Liver (tissue), 9 donors: ENCODE measurements around the gene ARHGAP21. TPM values are rescaled to one million over a fixed set of nuclear protein-coding genes. Genes with fewer than 3 reads are reported as not detected.

Source experiments
- DNase-seq: peaks from one replicate; pipeline ENCODE4 v3.0.0-alpha.2; 2017; ENCODE audit warnings: low spot score
- H3K27ac ChIP-seq, 2 donors: one replicate each; pipeline ENCODE4 v1.7.0; 2013; ENCODE audit warnings: inconsistent platforms in 2 of 2, low read length in 2 of 2, control low read depth in 1 of 2, low read depth in 1 of 2, mild to moderate bottlenecking in 1 of 2
- H3K27me3 ChIP-seq, 4 donors: one replicate each; pipeline versions ENCODE4 v1.6.1 to v1.7.0; 2013; ENCODE audit warnings: low read length in 3 of 4, inconsistent platforms in 1 of 4, mild to moderate bottlenecking in 1 of 4, moderate library complexity in 1 of 4; ENCODE audit not compliant: control insufficient read depth in 4 of 4, insufficient read depth in 4 of 4
- H3K36me3 ChIP-seq, 4 donors: one replicate each; pipeline versions ENCODE4 v1.6.1 to v1.7.0; 2013; ENCODE audit warnings: low read length in 3 of 4, mild to moderate bottlenecking in 3 of 4, low read depth in 1 of 4, moderate library complexity in 1 of 4; ENCODE audit not compliant: control insufficient read depth in 4 of 4, insufficient read depth in 3 of 4
- H3K4me1 ChIP-seq, 4 donors: one replicate each; pipeline versions ENCODE4 v1.6.1 to v1.7.0; 2013; ENCODE audit warnings: low read length in 3 of 4, mild to moderate bottlenecking in 3 of 4, moderate library complexity in 1 of 4; ENCODE audit not compliant: control insufficient read depth in 4 of 4, insufficient read depth in 4 of 4
- H3K4me3 ChIP-seq, 3 donors: one replicate each; pipeline versions ENCODE4 v1.6.1 to v1.7.0; 2013; ENCODE audit warnings: low read length in 3 of 3, control low read depth in 1 of 3, low read depth in 1 of 3, mild to moderate bottlenecking in 1 of 3
- H3K9ac ChIP-seq, 2 donors: one replicate each; pipeline ENCODE4 v1.7.0; 2013; ENCODE audit warnings: low read length in 2 of 2, mild to moderate bottlenecking in 2 of 2, moderate library complexity in 2 of 2, control low read depth in 1 of 2, low read depth in 1 of 2
- H3K9me3 ChIP-seq, 4 donors: one replicate each; pipeline versions ENCODE4 v1.6.1 to v1.7.0; 2013; ENCODE audit warnings: low read length in 3 of 4; ENCODE audit not compliant: control insufficient read depth in 4 of 4
- ATF3 ChIP-seq: IDR thresholded peaks from 2 replicates; pipeline ENCODE4 v1.6.1; 2016; ENCODE audit warnings: antibody characterized with exemption
- EGR1 ChIP-seq, 2 donors: IDR thresholded peaks; 2 replicates each; pipeline ENCODE4 v1.6.1; 2016 to 2018; ENCODE audit warnings: antibody characterized with exemption in 2 of 2, low read depth in 2 of 2
- FOXA1 ChIP-seq: IDR thresholded peaks from 2 replicates; pipeline ENCODE4 v1.6.1; 2016; ENCODE audit warnings: antibody characterized with exemption
- FOXA2 ChIP-seq: IDR thresholded peaks from 2 replicates; pipeline ENCODE4 v1.6.1; 2016; ENCODE audit warnings: antibody characterized with exemption
- GABPA ChIP-seq, 2 donors: IDR thresholded peaks in 1 of 2; conservative IDR thresholded peaks in 1 of 2; 2 replicates each; pipeline ENCODE4 v1.6.1; 2016; ENCODE audit warnings: antibody characterized with exemption in 2 of 2, mild to moderate bottlenecking in 1 of 2, moderate library complexity in 1 of 2
- HNF4A ChIP-seq, 2 donors: conservative IDR thresholded peaks; 2 replicates each; pipeline ENCODE4 v1.6.1; 2016; ENCODE audit warnings: antibody characterized with exemption in 2 of 2, mild to moderate bottlenecking in 2 of 2
- HNF4G ChIP-seq: IDR thresholded peaks from 2 replicates; pipeline ENCODE4 v1.6.1; 2016; ENCODE audit warnings: antibody characterized with exemption
- JUND ChIP-seq, 2 donors: IDR thresholded peaks; 2 replicates each; pipeline ENCODE4 v1.6.1; 2016; ENCODE audit warnings: antibody characterized with exemption in 2 of 2
- MAX ChIP-seq: IDR thresholded peaks from 2 replicates; pipeline ENCODE4 v1.6.1; 2016; ENCODE audit warnings: antibody characterized with exemption
- NR2F2 ChIP-seq: IDR thresholded peaks from 2 replicates; pipeline ENCODE4 v1.6.1; 2016; ENCODE audit warnings: antibody characterized with exemption
- RAD21 ChIP-seq, 2 donors: IDR thresholded peaks; 2 replicates each; pipeline ENCODE4 v1.6.1; 2016; ENCODE audit warnings: antibody characterized with exemption in 2 of 2, mild to moderate bottlenecking in 2 of 2
- REST ChIP-seq: IDR thresholded peaks from 2 replicates; pipeline ENCODE4 v1.6.1; 2016; ENCODE audit warnings: antibody characterized with exemption, mild to moderate bottlenecking
- RXRA ChIP-seq, 2 donors: IDR thresholded peaks; 2 replicates each; pipeline ENCODE4 v1.6.1; 2017 to 2018; ENCODE audit warnings: antibody characterized with exemption in 2 of 2, mild to moderate bottlenecking in 1 of 2
- SP1 ChIP-seq: IDR thresholded peaks from 2 replicates; pipeline ENCODE4 v1.6.1; 2018; ENCODE audit warnings: antibody characterized with exemption, mild to moderate bottlenecking
- TAF1 ChIP-seq: conservative IDR thresholded peaks from 2 replicates; pipeline ENCODE4 v1.6.1; 2016; ENCODE audit warnings: antibody characterized with exemption, mild to moderate bottlenecking
- YY1 ChIP-seq: IDR thresholded peaks from 2 replicates; pipeline ENCODE4 v1.6.1; 2016; ENCODE audit warnings: antibody characterized with exemption, mild to moderate bottlenecking
- ZBTB33 ChIP-seq: IDR thresholded peaks from 2 replicates; pipeline ENCODE4 v1.6.1; 2016; ENCODE audit warnings: antibody characterized with exemption
- WGBS: extraction: QIAGEN DNeasy Blood & Tissue Kit; methylation state at CpG from one replicate; pipeline ENCODE4 v1.1.7; 2013; 5-methylcytosine and 5-hydroxymethylcytosine counted together
- polyA plus RNA-seq, 2 donors: library from polyadenylated mRNA; stranded (reverse) in 1 of 2; unstranded in 1 of 2; fragments of 200-250 nt in 1 of 2; fragments of >200 nt in 1 of 2; fragmentation: Nextera tagmentation in 1 of 2; extraction: Ambion mirVana in 1 of 2; gene quantifications; one replicate each; pipeline versions ENCODE4 v1.2.1 to v1.2.3, GENCODE V29; 2013 to 2015
- total RNA-seq, 2 donors: library from RNA; depleted of rRNA; stranded (reverse); fragments of >200 nt; gene quantifications; one replicate each; pipeline ENCODE4 v1.2.3, GENCODE V29; 2014
- TF ChIP-seq, protein P1 (sequence below): fragments of 150-350 bp; IDR thresholded peaks from 2 replicates; pipeline ENCODE4 v1.5.1; 2017; ENCODE audit warnings: improper control_type of control experiment, low read depth, low read length; ENCODE audit not compliant: missing input control
- donor health status: healthy.
- donor health status: healthy.
- donor health status: healthy.
- donor health status: healthy.
- donor health status: healthy.

ARHGAP21 gene
- total and polyA plus RNA-seq, 4 donors, result 7.8 to 30.6 (median 15.7) TPM

GRCh38 chr10:24694086-24694485, 29.6 kb downstream of the ARHGAP21 start:
- Histone ChIP-seq H3K9me3 (no peaks in the 10 kb centered on the region), H3K4me1 (peaks cover 0 to 1% (median 0%) of the 10 kb centered on the region in 4 donors), H3K9ac (no peak overlapping the region), H3K4me3 (no peak overlapping the region), H3K27me3 (no peaks in the 10 kb centered on the region), H3K36me3 (no peaks in the 10 kb centered on the region), H3K27ac (no peak overlapping the region)
- no peak for DNase-seq
- WGBS, result 97% methylated on average over 5 of the region's 5 CpGs
- no peak for TF ChIP-seq MAX
- no peak for TF ChIP-seq RAD21 (IDR thresholded peaks at IDR 0.05)
- no peak for TF ChIP-seq REST
- TF ChIP-seq, protein P1, sequence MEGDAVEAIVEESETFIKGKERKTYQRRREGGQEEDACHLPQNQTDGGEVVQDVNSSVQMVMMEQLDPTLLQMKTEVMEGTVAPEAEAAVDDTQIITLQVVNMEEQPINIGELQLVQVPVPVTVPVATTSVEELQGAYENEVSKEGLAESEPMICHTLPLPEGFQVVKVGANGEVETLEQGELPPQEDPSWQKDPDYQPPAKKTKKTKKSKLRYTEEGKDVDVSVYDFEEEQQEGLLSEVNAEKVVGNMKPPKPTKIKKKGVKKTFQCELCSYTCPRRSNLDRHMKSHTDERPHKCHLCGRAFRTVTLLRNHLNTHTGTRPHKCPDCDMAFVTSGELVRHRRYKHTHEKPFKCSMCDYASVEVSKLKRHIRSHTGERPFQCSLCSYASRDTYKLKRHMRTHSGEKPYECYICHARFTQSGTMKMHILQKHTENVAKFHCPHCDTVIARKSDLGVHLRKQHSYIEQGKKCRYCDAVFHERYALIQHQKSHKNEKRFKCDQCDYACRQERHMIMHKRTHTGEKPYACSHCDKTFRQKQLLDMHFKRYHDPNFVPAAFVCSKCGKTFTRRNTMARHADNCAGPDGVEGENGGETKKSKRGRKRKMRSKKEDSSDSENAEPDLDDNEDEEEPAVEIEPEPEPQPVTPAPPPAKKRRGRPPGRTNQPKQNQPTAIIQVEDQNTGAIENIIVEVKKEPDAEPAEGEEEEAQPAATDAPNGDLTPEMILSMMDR, result no peak
- no peak for TF ChIP-seq TAF1
- no peak for TF ChIP-seq ATF3
- TF ChIP-seq FOXA1, result no peak
- no peak for TF ChIP-seq HNF4A (conservative IDR thresholded peaks at IDR 0.05)
- no peak for TF ChIP-seq RXRA (IDR thresholded peaks at IDR 0.05)
- TF ChIP-seq EGR1 (IDR thresholded peaks at IDR 0.05; ENCODE audit: low read depth in 2 of 2), result no peak
- TF ChIP-seq GABPA (IDR thresholded peaks at IDR 0.05 in 1 of 2, conservative IDR thresholded peaks at IDR 0.05 in 1 of 2), result no peak
- TF ChIP-seq YY1, result no peak
- TF ChIP-seq SP1, result no peak
- TF ChIP-seq NR2F2, result no peak
- no peak for TF ChIP-seq HNF4G
- TF ChIP-seq ZBTB33, result no peak
- TF ChIP-seq JUND (IDR thresholded peaks at IDR 0.05), result no peak
- no peak for TF ChIP-seq FOXA2
